Suppressor macrophage (primary cell): Measurements from ENCODE around the gene DDX41.

Source experiments
- DNase-seq, 4 experiments: peaks; one replicate each; pipeline ENCODE4 v3.0.0-alpha.2; 2020 to 2022

DDX41 gene

DNA sequence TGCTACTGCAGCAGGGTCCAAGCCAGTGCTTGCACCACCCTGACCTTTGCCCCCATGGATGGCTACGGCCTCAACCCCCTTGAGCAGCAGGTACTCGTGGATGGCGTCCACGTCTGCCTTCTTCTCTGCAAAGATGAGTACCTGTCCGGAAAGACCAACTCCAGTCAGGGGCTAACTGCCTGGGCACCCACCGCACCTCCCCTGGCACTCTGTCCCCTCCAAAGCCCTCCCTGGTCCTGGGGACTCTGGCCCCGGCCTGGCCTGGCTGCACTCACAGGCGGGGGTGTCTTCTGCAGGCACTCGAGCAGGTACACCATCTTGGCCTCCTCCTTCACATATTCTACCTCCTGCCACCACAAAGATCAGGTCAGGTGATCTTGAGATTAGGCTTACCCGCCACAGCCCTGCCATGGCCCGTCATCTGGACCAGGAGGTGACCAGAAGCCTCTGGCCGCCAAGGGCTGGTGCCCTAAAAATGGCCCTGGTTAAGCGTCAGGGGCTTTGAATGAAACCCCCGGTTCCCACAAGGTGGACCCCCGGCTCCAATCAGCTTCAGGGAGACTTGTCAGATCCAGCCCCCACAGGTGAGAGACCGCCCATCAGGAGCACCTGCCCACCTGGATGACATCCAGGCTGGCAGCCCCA, 3.9 kb downstream of the DDX41 start:
- no peak for DNase-seq

DNA sequence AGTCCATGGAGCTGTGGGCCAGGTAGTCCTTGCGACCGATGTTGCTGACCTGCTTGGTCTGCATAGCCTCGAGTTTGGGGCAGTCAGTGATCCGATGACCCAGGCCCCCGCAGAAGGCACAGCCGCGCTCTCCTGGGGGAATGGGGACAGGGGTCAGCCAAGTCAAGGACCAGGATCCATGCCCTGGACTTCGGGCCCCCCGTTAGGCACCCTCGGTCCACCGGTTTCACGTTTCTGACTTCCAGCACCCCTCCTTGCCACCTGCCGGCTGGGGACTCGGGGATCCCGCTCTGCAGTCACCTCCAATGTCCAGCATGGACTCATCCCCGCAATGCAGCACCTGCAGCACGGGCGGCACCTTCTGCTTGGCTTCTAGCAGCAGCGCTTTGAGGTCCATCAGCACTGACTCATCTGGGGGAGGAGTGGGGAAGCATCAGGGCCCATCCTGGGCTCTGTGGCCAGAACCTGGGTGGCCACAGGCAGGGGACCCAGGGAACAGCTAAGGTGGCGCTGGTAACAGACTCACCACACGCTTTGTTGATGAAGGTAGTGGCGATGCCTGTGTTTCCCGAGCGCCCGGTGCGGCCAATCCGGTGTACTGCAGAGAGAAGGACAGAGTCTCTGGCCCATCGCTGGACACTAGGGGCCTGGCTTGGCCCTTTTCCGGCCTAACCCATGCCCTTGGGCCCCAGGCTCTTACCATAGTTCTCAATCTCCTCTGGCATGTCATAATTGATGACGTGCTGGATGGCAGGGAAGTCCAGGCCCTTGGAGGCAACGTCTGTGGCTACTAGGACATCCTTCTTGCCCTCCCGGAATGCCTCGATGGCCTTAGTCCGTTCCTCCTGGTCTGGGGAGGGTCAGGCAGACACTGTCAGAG, 4.7 kb downstream of the DDX41 start:
- no peak for DNase-seq

DNA sequence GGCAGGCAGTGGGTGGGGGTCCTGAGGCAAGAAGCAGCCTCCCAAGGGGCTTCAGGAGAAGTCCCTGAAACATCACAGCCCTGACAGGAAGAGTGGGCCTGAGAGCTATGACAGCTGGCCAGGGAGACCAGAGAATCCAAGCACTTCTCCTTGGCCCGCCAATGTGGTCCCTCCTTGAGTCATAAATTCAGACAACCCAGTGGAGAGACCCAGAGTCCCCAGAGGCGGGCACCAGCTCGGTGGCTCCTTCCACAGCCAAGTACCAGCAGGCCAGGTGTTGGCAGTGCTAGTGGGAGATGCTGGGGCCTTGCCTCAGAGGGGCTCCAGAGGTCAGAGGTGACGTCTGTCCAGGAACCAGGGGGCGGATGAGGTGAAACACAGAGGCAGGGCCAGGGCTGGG, 5.6 kb downstream of the DDX41 start:
- peak in 3 of 4 experiments; percentile 31 to 41 (median 37) for DNase-seq

DNA sequence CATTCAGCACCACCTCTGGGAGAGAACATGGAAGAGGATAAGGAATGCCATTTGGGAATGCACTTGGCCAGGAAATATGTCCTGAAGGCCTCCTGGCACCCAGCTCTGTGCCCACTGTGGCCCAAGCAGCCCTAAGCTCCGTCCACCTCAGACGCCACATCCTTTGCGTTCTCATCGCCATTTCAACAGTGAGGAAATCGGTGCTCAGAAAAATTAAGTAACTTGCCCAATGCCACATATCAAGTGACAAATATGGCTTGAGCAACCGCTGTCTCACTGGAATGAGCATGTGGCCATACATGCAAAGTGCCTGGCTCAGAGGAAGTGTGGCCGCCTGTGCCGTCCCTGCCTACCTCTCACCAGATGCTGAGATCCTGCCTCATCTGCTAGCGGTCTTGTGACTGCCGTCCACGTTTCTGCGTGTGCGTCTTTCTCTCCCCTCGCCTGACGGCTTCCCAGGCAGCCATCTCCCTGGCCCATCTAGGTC, 6.2 kb downstream of the DDX41 start:
- peak; percentile 92 to 98 (median 94) for DNase-seq

DNA sequence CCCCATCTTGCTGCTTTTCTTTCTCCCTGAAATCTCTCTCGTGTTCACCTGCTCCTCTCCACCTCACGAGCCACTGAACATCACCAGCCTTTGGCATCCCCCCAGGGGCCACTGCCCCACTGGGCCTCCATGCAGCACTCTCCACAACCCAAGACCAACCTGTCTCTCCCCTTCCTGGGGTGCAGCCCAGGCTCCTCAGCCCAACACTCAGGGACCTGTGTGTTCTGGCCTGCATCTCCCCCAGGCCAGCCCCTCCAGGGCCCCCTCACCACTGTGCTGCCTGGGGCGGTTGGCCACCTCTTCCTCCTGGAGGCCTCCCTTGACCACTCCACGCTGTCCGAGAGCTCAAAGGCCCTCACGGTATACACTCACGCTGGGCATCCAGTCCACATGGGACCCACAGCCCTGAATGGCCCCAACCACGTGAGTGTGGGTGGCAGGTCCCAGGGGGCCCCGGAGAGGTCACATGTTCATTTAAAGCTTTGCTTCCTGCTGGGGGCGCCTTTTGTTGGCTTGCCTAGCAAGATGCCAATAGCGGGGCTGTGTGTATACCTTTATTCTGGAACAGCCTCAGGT, 6.7 kb downstream of the DDX41 start:
- DNase-seq, result peak; percentile 44 to 75 (median 70)

DNA sequence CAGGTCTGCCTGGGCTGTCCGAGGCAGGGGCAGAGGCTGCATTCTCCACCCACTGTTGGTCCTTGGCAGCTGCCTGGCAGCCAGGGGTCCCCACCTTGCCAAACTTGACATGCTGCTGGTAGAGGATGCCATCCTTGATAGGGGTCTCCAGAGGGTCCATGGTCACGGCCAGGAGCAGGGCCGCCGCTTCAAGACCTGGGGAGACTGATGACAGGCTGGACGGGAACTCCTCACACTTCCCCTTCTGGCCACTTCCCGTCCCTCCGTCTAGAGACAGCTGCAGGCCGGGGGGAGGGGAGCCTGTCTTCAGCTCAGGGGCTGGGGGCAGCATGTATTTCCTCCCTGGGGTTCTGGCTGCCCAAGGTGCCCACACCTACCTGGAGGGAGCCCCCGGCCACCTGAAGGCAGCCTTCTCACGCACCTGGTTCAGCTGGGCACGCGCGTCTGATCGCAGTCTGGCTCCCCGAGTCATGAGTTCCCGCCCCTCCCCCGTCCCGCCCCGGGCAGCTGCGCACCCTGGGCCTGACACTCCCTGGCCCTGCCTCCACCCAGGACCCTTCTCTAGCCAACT, 7.3 kb downstream of the DDX41 start, which contains the start of gene DOK3:
Gene DOK3 (minus strand): TSS at position 446 of the 571 bp plus-strand sequence. CDS start 286 bp downstream, at position 160.
- peak; percentile 80 to 88 (median 86) for DNase-seq

DNA sequence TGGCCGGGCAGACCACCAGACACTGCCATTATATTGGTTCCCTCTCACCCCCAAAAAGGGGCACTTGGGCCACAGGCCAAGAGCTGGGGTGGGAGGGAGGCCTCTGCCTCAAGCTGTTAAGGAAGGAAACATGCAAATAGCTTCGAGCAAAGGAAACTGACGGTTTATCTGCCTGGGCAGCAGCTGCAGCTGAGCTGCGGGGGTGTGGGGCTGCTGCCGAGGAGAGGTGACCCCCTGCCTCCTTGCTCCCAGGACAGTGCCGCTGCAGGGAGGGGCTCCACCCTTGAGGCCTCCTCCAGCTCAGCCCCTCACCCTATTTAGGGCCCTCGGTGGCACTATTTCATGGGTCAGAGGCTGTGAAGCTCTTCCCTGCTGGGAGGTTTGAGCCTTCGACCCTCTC, 7.9 kb downstream of the DDX41 start:
- peak; percentile 39 to 66 (median 62) for DNase-seq

DNA sequence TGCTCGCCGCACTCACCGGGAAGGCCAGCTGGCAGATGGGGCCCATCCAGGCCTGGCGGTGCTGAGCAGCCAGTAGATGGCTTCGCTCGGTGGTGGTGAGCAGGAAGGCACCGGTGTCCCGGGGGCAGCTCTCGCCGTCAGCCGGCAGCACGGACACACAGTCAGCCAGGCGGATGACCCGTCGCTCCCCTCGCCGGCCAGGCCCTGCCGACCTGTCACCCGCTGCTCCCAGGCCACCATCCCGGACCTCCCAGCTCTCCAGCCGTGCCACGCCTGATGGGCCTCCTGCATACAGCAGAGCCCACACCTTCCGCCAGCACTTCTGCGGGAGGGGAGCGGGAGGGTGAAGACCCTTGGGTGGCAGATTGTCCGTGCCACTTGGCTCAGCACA, 8.5 kb downstream of the DDX41 start:
- DNase-seq, result peak in 1 of 4 experiments; percentile 46

DNA sequence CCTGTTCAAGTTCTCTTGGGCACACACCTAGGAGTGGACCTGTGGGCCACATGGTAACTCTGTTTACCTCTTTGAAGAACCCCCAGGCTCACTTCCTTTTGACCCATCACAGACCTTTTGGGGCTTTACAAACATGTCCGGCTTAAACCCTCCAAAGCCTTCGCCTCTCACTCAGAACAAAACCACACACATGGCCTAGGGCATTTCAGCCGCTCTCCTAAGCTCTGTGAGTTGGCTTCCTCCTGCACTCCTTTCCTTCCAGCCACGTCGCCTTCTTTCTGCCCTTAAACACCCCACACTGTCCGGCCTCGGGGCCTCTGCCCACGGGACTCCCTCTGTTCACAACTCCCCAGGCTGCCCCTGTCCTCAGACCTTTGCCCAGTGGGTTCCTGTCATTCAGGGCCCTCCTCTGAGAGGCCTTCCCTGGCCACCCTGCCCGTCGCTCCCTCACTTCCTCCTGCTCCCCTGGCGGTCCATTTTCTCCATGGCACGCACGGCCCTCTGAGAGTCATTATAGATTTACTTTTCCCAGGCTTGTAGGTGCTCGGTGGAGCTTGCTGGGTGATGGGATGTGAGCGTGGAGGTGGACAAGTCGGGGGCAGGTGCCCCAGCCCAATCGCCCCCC, 9.1 kb downstream of the DDX41 start:
- DNase-seq, result peak; percentile 58 to 80 (median 68)

DNA sequence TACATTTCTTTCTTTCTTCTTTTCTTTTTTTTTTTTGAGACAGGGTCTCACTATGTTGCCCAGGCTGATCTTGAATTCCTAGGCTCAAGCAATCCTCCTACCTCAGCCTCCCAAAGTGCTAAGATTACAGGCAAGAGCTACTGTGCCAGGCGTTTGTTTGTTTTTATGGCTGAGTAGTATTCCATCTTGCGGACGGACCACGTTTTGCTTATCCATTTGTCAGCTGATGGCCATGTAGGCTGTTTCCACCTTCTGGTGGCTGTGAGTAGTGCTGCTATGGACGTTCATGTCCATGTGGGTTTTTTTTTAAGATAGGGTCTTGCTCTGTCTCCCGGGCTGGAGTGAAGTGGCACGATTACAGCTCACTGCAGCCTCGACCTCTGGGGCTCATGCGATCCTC, 9.6 kb downstream of the DDX41 start:
- peak in 3 of 4 experiments; percentile 36 to 59 (median 40) for DNase-seq

DNA sequence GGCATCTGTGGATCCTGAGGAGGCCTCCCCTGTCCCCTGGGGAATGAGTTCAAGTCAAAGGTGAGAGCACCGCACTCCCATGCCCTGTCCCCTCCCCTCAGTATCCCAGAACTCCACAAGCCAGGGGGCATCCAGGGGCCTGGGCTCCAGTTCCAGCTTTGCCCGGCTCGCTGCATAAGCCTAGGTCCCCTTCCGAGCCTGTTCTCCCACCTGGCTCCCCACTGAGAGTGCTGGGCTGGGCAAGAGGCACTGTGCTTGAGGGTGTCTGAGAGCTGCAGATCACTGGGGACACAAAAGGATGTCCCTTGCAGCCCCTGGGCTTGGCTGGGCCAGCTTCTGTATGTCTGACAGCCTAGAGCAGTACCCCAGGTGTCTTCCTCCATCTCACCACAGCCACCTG, 11.7 kb downstream of the DDX41 start:
- no peak for DNase-seq

DNA sequence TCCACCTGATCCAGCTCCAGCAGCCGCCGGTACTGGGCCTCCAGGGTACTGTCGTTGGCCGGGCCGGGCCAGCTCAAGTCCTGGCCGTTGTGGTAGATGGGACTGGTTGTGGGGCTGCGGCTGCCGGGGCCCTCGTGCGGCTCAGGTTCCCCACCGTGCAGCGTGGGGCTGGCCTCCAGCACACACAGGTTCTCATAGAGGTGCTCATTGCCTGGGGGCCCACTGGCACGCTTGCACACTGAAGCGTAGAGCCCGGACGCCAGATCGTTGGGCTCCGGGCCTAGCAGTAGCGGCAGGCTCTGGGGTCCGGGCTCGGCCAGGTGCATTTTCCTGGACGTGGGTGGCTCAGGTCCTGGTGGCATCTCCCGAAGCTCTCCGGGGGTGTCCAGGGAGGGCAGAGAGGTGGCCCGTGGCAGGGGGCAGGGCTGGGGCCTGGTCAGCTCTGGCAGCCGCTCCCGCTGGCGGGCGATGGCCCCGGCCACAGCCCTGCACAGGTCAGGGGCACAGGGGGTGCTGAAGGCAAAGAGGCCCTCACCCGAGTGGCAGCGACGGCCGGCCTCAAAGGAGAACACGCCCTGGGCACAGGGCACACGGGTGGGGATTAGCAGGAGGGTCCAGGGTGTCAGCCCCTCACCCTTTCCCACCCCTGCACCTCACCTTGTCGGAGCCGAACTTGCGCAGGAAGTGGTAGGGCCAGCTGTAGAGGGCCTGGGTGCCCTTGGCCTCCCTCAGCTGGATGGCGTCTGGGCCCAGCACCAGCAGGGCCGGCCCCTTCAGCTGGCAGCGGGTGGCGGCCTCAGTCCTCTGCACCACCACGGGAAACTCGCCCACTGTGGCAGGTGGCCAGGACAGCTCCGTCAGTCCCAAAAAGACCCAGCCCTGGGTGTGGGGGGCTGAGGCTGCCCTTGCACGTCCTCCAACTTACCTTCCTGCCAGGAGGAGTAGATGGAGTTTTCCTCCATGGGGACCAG, 12.4 kb downstream of the DDX41 start:
- no peak for DNase-seq

DNA sequence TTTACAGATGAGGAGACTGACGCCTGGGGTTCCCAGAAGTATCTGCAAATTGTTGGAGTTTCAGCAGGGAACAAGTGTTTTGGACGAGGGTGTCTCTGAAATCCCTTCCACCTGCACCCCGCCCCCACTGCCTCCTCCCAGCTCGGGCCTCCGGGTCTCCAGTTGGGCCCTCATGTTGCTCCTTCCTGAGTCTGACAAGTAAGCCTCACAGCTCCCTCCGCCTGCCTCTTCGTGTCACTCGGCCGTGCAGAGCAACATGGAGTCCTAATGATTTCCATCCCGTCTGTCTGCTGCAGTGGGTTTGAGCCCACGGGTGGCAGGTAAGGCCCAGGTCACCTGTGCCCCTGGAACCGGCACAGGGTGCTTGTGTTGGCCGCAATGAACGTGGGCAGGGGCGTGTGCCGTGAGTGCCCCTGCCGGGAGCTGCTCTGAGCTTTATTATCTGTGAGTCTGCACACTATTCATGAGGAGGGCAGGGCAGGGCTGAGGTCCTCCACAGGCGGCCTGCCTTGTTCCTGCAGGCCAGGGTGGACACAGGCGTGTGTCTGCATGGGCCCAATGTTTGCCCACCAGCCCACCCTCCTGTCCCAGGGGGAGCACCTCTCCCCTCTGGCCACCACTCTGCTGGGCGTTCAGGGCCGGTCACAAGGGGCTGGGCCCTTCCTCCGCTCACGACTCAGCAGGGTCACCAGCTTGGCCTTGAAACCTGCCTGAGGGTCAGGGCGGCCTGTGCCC, 13.2 kb downstream of the DDX41 start:
- no peak for DNase-seq

DNA sequence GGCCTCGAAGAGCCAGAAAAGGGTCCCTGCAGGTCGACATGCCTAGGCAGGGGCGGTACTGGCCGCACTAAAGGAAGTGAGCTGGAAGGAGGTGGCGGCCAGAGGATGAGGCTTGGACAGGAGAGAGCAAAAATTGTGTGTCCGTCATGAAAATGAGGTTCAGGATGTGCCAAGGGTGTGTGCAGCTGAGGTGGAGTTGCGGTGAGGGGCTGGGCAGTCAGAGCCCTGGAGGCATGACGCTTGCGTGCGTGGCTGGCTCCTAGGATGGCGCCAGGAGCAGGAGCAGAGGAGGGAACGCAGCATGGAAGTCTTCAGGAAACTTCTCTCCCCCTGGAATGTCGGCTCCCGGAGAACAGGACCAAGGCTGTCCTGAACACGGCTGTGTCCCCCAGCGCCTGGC, 13.9 kb downstream of the DDX41 start:
- no peak for DNase-seq

DNA sequence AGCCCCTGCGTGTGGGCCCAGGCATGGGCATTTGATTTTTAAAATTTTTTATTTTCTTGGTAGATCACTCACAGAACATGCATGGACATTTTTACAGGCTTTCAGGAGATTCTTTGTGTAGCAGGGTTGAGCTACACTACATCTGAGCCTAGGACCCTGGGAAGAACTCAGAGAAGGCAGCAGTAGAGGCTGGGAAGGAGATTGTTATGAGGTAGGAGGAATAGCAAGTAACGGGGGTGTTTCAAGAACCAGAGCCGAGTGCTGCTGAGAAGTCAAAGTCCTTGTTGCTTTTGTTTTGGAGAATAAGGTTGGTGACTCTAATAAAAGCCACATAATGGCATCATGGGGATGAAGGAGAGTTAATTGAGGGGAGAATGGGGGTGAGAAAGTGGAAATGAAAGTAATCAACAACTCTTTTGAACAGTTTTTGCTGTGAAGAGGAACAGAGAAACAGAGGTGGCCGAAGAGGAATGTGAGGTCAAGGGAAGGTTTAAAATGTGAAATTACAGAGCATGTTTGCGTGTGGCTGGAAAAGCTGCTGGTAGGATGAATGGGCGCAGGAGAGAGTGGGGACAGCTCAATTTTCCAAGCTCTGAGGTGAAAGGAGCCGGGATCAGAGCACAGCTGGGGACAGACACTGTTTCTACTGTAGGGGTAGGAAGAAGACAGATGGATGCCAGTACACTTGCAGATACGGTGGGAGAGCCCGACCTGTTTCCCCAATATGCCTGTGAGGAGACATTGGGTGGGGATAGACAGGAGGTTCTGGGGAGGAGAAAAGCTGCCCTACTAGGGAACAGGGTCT, 14.7 kb downstream of the DDX41 start:
- DNase-seq, result peak in 1 of 4 experiments; percentile 39

DNA sequence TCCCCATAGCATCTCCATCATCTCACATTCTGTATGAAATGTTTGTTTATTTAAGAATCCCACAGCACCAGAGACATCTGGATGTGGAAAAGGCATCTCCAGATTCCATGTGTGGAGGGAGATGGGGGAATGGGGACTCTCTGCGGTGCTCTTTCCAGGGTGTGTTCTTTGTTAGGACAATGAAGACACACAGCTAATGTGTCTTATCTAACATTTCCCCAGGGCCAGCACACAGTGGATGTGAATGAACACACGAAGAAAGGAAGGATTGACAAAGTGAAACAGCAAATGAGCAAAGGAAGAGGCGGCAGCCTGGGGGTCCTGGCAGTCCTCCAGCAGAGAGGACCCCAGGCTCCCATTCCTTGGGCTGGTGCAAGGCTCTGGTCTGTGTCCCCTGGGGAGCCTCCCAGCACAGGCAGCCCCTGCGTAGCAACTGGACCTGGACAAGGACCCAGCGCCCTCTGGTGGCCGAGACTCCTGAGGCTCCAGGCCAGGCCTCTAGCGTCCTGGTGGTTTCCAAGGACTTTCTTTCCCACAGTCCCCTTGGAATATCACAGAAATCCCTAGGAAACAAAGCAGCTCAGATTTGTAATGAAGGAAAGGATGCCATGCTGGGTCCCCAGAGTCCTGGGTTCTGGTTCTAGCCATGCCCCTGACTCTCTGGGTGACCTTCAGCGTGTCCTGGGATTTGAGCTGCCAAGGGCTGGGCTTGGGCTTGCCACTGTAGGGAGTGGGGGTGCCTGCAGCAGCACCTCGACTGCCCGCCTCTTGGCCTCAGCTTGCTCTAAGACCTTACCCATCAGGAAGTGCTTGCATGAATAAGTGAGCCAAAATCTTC, 15.9 kb downstream of the DDX41 start:
- DNase-seq, result peak; percentile 85 to 96 (median 92)

DNA sequence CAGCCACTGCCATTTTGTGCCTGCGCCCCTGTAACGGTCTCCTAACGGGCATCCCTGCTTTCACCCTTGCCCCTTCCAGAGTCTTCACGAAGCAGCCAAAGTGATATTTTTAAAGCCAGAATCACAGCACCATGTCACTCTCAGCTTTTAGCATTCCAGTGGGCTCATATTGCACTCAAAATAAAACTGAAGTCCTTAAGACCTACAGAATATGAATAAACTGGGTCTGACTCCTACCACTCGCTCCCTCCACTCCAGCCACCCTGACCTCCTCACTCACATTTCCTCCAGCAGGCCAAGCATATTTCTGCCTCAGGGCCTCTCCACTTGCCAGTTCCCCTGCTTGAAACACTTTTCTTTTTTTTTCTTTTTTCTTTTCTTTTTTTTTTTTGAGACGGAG, 16.9 kb downstream of the DDX41 start:
- no peak for DNase-seq

DNA sequence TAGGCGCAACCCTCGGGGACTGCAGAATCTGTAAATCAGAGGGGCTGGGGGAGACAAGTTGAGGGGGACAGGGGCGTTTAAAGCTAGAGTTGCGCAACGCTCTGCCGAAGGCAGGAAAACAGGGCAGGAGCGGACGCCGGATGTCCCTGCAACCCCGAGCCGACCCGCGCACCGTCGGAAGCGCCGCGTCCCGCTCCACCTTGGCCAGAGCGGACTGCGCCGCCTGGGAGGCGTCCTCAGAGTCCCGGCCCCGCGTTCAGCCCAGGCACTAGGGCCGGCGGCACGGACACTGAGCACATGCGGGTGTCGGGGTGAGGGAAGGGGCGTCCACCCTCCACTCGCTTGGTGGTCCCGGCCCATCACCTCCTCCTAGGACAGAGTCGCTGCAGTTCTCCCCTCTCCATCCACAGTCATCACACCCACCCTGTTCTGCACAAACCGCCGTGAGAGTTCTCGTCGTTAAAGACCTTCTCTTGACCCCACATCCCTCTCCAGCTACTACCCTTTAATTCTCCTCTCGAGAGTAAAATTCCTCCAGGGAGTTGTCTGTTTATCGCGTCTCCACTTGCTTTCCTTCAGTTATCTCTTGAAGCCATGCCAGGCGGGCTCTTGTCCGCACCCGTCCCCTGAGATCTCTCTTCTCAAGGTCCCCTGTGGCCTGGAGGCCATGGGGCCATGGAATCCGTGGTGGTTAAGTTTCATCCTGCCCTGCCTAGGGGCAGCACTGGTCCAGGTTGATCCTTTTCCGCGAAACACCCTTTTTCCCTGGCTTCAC, 18.6 kb downstream of the DDX41 start:
- DNase-seq, result peak in 2 of 4 experiments; percentile 26 to 54
